Activated CD4-positive, alpha-beta T cell treated with anti-CD3 and anti-CD28 coated beads for 24 hours (primary cell): ENCODE measurements around the gene STARD4.

Experiments
- DNase-seq, 2 donors: peaks; one replicate each; pipeline ENCODE4 v3.0.0-alpha.2; 2020; ENCODE audit warnings: low read depth in 2 of 2

STARD4 gene

DNA sequence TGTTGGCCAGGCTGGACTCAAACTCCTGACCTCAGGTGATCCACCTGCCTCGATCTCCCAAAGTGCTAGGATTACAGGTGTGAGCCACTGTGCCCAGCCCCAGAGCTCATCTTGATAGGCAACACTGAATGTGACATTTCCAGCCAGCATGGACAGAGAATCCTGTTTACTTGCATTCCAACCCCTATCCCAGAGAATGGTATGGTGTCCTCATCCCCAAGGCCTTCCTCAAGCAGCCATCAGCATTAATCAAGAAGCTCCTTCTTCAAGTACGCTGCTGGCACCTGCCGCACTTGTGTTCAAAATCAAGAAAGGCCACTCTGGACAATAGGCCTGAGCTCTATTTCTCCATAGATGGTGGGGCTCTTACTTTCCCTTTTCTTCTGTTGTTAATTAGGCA is 40.2 kb downstream of the STARD4 start:
- no peak for DNase-seq

DNA sequence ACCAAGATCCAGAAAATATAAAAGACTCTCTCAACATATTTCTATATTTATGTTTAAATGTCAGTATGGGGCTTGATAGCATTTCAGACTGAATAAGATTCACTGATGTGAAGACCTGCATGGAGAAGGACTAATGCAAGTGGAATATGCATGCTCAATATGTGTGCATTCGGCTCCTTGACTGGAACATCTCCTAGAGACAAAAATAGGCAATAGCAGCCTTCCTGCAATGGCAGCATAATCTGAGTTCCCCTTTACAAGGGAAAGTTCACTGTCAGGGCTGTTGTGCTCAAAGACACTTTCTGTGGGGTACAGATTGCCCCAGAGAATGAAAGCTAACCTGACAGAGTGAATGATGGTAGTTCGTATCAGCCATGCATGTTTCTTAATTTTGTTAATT is 42.4 kb downstream of the STARD4 start:
- no peak for DNase-seq

DNA sequence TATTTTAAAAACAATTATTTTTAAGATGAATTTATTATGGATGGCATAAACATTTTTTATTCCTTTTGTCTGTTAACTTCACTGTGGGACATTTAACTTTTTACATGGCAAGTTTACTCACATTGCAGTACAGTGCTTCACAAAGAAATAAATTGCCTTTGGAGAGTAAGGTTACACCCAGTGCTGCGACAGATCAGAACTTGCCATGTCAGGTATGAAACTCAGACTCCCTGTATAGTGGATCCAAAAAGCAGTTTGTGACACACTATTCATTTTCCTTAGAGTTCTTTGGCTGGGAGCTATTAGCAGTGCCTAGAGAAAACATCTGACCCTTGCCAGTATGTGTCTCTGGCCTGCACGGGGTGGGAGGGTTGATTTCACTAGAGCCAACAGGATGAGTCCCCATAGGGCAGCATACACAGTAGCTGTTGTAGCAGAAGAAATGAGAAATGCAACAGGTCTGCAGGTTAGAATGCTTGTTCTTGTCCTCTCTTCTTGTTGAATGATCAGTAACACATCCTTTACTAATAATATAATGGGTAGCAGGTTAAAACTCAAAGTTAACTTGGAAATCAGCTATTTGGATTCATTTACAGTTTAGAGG is 42.9 kb downstream of the STARD4 start:
- DNase-seq: no peak

DNA sequence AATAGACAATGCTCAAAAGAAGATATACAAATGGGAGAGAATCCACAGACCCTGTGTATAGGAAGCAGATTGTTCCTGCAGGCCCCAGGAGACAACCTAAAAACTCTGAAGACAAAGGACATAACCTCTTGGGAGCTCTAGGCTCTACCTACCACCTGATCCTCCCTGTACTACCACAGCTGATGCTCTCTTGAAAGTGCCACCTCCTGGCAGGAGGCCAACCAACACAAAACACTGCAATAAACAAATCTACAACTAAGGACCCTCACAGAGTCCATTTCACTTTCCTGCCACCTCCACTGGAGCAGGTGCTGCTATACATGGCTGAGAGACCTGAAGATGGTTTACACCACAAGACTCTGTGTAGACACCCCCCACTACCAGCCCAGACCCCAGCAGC is 49.0 kb downstream of the STARD4 start:
- no peak for DNase-seq

DNA sequence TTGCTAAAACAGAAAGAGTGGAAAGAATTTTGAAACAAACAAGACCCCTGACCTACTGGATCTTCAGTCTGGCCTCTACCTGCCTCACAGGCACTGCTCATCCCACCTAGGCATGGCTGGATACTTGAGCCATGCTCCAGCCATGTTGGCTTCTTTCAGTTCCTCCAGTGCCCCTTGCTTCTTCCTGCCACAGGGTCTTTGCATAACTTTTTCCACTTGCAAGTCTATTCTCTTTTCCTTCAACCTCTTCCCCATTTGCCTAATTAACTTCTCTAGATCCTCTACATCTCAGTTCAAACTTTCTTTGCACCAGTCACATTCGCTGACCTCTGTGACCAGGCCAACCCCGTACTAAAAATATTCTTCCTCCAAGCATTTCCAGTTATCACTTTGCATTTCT is 50.4 kb downstream of the STARD4 start:
- DNase-seq: no peak

DNA sequence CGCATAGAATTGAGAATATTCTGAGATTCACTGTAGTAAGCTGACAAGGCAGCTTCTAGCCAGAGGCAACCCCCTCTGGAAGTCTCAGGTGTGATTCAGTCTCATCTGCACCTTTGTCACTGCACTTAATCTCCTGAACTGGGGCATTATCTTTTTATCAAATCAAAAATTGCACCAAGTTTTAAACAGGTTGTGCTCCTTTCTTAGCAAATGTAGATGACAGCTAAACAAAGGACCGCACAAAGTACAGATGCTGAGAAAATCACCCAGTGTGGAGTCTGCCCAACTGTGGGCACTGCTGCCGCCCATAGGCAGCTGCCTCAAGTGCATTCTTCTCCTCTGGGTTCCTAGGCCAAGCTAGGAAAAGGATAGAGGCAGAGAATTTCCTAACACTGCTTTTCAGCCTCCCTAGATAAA is 51.1 kb downstream of the STARD4 start:
- DNase-seq: no peak

DNA sequence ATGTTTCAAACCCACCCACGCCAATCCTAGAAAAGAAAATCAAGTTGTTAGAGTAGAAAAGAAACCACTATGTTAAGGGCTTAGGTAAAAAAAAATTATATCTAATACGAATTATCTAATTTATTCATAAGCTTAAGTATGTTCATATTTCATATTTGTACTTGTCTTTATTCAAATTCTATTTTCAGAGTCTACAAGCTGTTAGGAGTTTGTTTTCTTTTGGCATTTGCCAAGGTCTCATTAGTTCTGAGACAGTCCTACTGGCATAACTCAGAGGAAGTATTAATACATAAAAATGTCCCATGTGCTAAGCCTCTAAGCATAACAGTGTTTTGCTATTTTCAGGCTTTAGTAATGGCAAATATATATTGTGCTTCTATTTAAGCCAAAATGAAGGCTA is 57.6 kb downstream of the STARD4 start:
- no peak for DNase-seq

DNA sequence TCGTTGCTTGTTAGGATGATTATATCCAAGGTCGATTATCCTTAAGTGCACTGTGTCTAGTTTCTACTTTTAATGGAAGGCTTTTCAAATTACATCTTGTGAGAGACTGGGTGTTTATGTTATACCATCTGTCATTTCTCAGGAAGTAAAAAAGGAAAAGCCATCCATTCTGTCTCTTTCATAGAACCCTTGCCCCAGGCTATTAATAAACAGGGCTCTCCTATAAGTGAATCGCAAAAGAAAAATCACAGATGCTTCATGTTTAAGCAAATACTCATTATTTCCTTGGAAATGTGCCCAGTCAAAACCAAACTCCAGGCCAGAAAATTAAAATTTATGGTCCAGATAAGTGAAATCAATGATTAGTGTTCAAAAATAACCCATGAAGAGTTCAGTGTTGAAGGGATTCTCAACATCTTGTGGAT is 58.1 kb downstream of the STARD4 start:
- DNase-seq: no peak

DNA sequence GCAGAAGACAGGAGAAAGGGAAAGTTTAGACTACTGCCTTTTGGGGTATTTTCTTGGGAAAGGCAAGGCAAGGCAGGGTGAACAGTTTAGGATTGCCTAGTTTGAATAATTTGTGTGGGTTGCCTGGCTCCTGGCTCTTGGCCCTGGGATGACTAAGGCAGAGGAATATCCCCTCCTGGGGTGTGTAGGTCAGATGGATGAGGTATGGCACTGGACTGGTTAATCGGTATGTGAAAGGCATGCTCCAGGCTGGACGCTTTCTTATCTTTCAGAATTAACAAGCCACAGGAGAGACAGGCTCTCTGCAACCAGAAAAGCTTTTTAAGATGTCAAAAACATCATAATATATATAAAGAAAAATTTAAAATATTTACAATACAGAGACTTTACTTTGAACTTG is 58.6 kb downstream of the STARD4 start:
- no peak for DNase-seq

DNA sequence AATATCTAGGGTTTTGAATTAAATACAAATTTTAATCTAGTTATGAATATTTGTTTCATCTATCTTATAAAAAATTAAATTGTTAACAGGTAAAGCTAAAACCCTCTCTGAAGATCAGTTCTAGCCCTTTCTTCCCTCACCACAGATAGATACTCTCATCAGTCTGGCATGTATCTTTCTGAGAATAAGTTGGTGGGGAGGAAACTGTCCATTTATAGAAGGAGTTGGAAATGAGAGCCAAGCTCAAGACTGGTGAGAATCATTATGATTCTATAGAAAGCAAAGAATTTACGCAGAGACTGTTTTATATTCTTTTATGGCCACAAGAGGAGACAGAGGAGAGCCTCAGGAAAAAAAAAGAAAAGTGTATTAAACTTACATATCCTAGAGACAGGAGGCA is 59.0 kb downstream of the STARD4 start:
- DNase-seq: no peak

DNA sequence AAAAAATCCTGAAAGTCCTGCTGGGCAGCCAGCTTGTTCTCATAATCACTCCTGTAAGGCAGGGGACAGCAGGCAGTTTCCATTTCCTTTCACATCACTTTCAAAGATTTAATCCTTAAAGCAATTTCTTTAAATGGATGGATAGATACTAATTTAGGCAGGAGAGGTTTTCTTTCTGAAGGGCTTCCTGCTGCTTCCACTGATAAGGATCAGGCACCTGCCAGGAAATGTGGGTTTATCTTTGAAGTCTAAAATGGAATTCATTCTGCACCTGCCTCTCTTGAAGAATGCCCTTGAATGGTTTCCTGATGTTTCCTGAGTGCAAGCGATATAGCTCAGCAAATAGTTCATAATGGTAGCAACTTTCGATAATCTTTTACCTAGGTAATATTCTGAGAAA is 64.5 kb downstream of the STARD4 start:
- no peak for DNase-seq

DNA sequence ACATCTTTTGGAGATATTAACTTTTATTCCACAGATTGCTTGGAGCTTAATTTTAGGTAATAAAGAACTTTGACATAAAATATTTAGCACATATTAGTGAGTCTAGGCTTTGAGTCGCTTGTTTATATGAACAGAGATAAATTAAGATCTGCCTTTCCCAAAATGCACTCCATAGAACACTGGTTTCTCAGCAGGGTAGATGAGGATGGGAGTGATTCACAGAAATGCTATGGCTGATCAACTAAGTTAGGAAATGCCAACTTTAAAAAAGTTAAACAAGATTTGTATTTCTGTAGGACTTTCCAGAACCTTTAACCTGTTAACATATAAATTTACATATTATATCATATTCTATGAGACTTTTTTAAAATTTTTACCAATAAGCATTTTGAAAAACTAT is 65.2 kb downstream of the STARD4 start:
- no peak for DNase-seq
